ENCODE results near the gene SCG2. TPM values are rescaled to one million over a fixed set of nuclear protein-coding genes. Genes with fewer than 3 reads are reported as not detected.

Gene SCG2
- total RNA-seq, 2 donors from 2014 or later, result not detected

GRCh38 chr2:223582001-223582400 lies 20.2 kb downstream of the SCG2 start:
- Mint-ChIP-seq H3K36me3 (ENCODE audit: insufficient read depth in 2 of 2) (no peaks in the 10 kb centered on the region), H3K4me3 (no peak overlapping the region), H3K9me3 (no peaks in the 10 kb centered on the region), H3K4me1 (ENCODE audit: low read depth) (no peaks in the 10 kb centered on the region), H3K27me3 (ENCODE audit: low read depth) (no peaks in the 10 kb centered on the region), H3K27ac (no peak overlapping the region)
- no peak for DNase-seq
- no peak for ATAC-seq (replicated peaks in 1 of 2)

GRCh38 chr2:223580951-223581350 lies 21.2 kb downstream of the SCG2 start:
- no peak overlapping the region for H3K4me3 Mint-ChIP-seq
- no peaks in the 10 kb centered on the region for H3K9me3 Mint-ChIP-seq
- no peaks in the 10 kb centered on the region for H3K36me3 Mint-ChIP-seq (ENCODE audit: insufficient read depth in 2 of 2)
- ATAC-seq (replicated peaks in 1 of 2), result no peak
- DNase-seq, result no peak
- no peaks in the 10 kb centered on the region for H3K4me1 Mint-ChIP-seq (ENCODE audit: low read depth)
- H3K27ac Mint-ChIP-seq, result no peak overlapping the region
- no peaks in the 10 kb centered on the region for H3K27me3 Mint-ChIP-seq (ENCODE audit: low read depth)

- Mint-ChIP-seq H3K27me3 (ENCODE audit: low read depth) (no peaks in the 10 kb centered on the region), H3K4me3 (no peak overlapping the region), H3K27ac (no peak overlapping the region), H3K9me3 (no peaks in the 10 kb centered on the region), H3K4me1 (ENCODE audit: low read depth) (no peaks in the 10 kb centered on the region), H3K36me3 (ENCODE audit: insufficient read depth in 2 of 2) (no peaks in the 10 kb centered on the region)
- ATAC-seq (replicated peaks in 1 of 2), result no peak
- no peak for DNase-seq
Measured at GRCh38 chr2:223578846-223579245, 23.3 kb downstream of the SCG2 start.

- Mint-ChIP-seq H3K4me1 (ENCODE audit: low read depth) (no peaks in the 10 kb centered on the region), H3K27ac (no peak overlapping the region), H3K36me3 (ENCODE audit: insufficient read depth in 2 of 2) (no peaks in the 10 kb centered on the region), H3K4me3 (no peak overlapping the region), H3K9me3 (no peaks in the 10 kb centered on the region), H3K27me3 (ENCODE audit: low read depth) (no peaks in the 10 kb centered on the region)
- DNase-seq (no peak), ATAC-seq (replicated peaks in 1 of 2) (no peak)
Measured at GRCh38 chr2:223576873-223577272, 25.3 kb downstream of the SCG2 start.

- Mint-ChIP-seq H3K4me1 (ENCODE audit: low read depth) (no peaks in the 10 kb centered on the region), H3K4me3 (no peak overlapping the region), H3K36me3 (ENCODE audit: insufficient read depth in 2 of 2) (peaks cover 0 to 1% of the 10 kb centered on the region in 2 donors), H3K27me3 (ENCODE audit: low read depth) (no peaks in the 10 kb centered on the region), H3K9me3 (peaks cover 1 to 2% of the 10 kb centered on the region in 2 donors), H3K27ac (no peak overlapping the region)
- ATAC-seq (replicated peaks in 1 of 2) (no peak), DNase-seq (no peak)
Measured at GRCh38 chr2:223570784-223571183, 31.4 kb downstream of the SCG2 start.

- Mint-ChIP-seq H3K27ac (no peak overlapping the region), H3K4me3 (no peak overlapping the region), H3K4me1 (ENCODE audit: low read depth) (no peaks in the 10 kb centered on the region), H3K27me3 (ENCODE audit: low read depth) (no peaks in the 10 kb centered on the region), H3K9me3 (peaks cover 1 to 5% of the 10 kb centered on the region in 2 donors), H3K36me3 (ENCODE audit: insufficient read depth in 2 of 2) (peaks cover 0 to 1% of the 10 kb centered on the region in 2 donors)
- ATAC-seq (replicated peaks in 1 of 2), result no peak
- no peak for DNase-seq
Measured at GRCh38 chr2:223566396-223566795, 35.8 kb downstream of the SCG2 start.

GRCh38 chr2:223563462-223563861 lies 38.7 kb downstream of the SCG2 start:
- H3K4me1 Mint-ChIP-seq (ENCODE audit: low read depth), result no peaks in the 10 kb centered on the region

GRCh38 chr2:223562078-223562477 lies 40.1 kb downstream of the SCG2 start:
- H3K27ac Mint-ChIP-seq, result no peak overlapping the region
- no peaks in the 10 kb centered on the region for H3K27me3 Mint-ChIP-seq (ENCODE audit: low read depth)
- ATAC-seq (replicated peaks in 1 of 2), result no peak
- H3K4me1 Mint-ChIP-seq (ENCODE audit: low read depth), result no peaks in the 10 kb centered on the region
- no peak for DNase-seq
- H3K9me3 Mint-ChIP-seq, result peaks cover 1 to 5% of the 10 kb centered on the region in 2 donors
- no peaks in the 10 kb centered on the region for H3K36me3 Mint-ChIP-seq (ENCODE audit: insufficient read depth in 2 of 2)
- H3K4me3 Mint-ChIP-seq, result no peak overlapping the region

More at GRCh38 chr2:223563462-223563861, 38.7 kb downstream of the SCG2 start:
- DNase-seq, result no peak
- no peaks in the 10 kb centered on the region for H3K27me3 Mint-ChIP-seq (ENCODE audit: low read depth)
- H3K4me3 Mint-ChIP-seq, result no peak overlapping the region
- no peak overlapping the region for H3K27ac Mint-ChIP-seq
- peaks cover 1 to 5% of the 10 kb centered on the region in 2 donors for H3K9me3 Mint-ChIP-seq
- H3K36me3 Mint-ChIP-seq (ENCODE audit: insufficient read depth in 2 of 2), result no peaks in the 10 kb centered on the region
- no peak for ATAC-seq (replicated peaks in 1 of 2)

GRCh38 chr2:223560749-223561435 lies 41.3 kb downstream of the SCG2 start:
- H3K36me3 Mint-ChIP-seq (ENCODE audit: insufficient read depth in 2 of 2), result no peaks in the 10 kb centered on the region
- DNase-seq (no peak), ATAC-seq (replicated peaks in 1 of 2) (no peak)
- H3K27ac Mint-ChIP-seq, result no peak overlapping the region
- no peaks in the 10 kb centered on the region for H3K27me3 Mint-ChIP-seq (ENCODE audit: low read depth)
- peaks cover 1 to 3% of the 10 kb centered on the region in 2 donors for H3K9me3 Mint-ChIP-seq
- H3K4me3 Mint-ChIP-seq, result no peak overlapping the region
- H3K4me1 Mint-ChIP-seq (ENCODE audit: low read depth), result no peaks in the 10 kb centered on the region

GRCh38 chr2:223558970-223559369 lies 43.2 kb downstream of the SCG2 start:
- Mint-ChIP-seq H3K4me1 (ENCODE audit: low read depth) (no peaks in the 10 kb centered on the region), H3K4me3 (no peak overlapping the region), H3K9me3 (peaks cover 0 to 2% of the 10 kb centered on the region in 2 donors), H3K27me3 (ENCODE audit: low read depth) (no peaks in the 10 kb centered on the region), H3K27ac (no peak overlapping the region), H3K36me3 (ENCODE audit: insufficient read depth in 2 of 2) (no peaks in the 10 kb centered on the region)
- no peak for DNase-seq
- ATAC-seq (replicated peaks in 1 of 2), result no peak

GRCh38 chr2:223554923-223555322 lies 47.2 kb downstream of the SCG2 start:
- DNase-seq, result no peak
- H3K4me1 Mint-ChIP-seq (ENCODE audit: low read depth), result no peaks in the 10 kb centered on the region
- no peak overlapping the region for H3K27ac Mint-ChIP-seq
- no peak overlapping the region for H3K4me3 Mint-ChIP-seq
- no peaks in the 10 kb centered on the region for H3K27me3 Mint-ChIP-seq (ENCODE audit: low read depth)
- H3K36me3 Mint-ChIP-seq (ENCODE audit: insufficient read depth in 2 of 2), result no peaks in the 10 kb centered on the region
- H3K9me3 Mint-ChIP-seq, result no peaks in the 10 kb centered on the region
- ATAC-seq (replicated peaks in 1 of 2), result no peak

GRCh38 chr2:223549215-223549614 lies 52.9 kb downstream of the SCG2 start:
- Mint-ChIP-seq H3K4me3 (no peak overlapping the region), H3K36me3 (ENCODE audit: insufficient read depth in 2 of 2) (no peaks in the 10 kb centered on the region), H3K27me3 (ENCODE audit: low read depth) (no peaks in the 10 kb centered on the region), H3K27ac (no peak overlapping the region), H3K4me1 (ENCODE audit: low read depth) (no peaks in the 10 kb centered on the region), H3K9me3 (no peaks in the 10 kb centered on the region)
- ATAC-seq (replicated peaks in 1 of 2), result no peak
- no peak for DNase-seq

GRCh38 chr2:223548194-223548593 lies 54.0 kb downstream of the SCG2 start:
- DNase-seq, result no peak
- Mint-ChIP-seq H3K4me1 (ENCODE audit: low read depth) (no peaks in the 10 kb centered on the region), H3K27me3 (ENCODE audit: low read depth) (no peaks in the 10 kb centered on the region), H3K36me3 (ENCODE audit: insufficient read depth in 2 of 2) (no peaks in the 10 kb centered on the region), H3K9me3 (no peaks in the 10 kb centered on the region), H3K4me3 (no peak overlapping the region), H3K27ac (no peak overlapping the region)
- ATAC-seq (replicated peaks in 1 of 2), result no peak

Measured in activated T-cell treated with anti-CD3 and anti-CD28 coated beads, Interleukin-2, amount 50 U/mL, for 72 hours (primary cell).